Testis (tissue), 2 donors: ENCODE data around the gene PHACTR3.

Experiments used
- POLR2A ChIP-seq: fragments of 450-650 bp; IDR thresholded peaks from one replicate; pipeline ENCODE4 v1.6.1; 2017; ENCODE audit warnings: antibody characterized with exemption, mild to moderate bottlenecking, moderate library complexity
- TF ChIP-seq, protein P1 (sequence below), 3 experiments: fragments of 450-650 bp in 2 of 3; fragments of 200-600 bp in 1 of 3; sonication (generic) in 1 of 3; IDR thresholded peaks; one replicate each; pipeline ENCODE4 v1.5.1; 2016 to 2019; ENCODE audit warnings: antibody characterized with exemption in 3 of 3, mild to moderate bottlenecking in 2 of 3, moderate library complexity in 1 of 3

DNA sequence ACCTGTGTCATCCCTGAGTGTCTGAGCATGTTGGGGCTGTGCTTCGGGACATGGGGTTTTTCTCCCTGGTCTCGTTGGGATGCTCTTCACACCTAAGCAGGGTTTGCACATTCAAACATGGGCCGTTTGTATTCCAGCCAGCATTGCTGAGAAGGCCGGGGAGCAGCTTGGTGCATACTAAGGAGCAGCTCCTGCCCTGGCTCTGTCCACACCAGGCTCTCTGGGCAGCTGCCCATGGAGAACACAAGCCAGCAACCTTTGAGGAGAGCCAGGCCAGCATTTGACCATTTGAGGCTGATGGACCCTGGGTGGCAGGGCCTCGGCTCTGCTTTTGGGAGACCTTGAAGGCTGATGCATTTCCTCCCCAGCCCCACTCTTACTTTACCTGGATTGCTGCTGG, 92.1 kb downstream of the PHACTR3 start:
- TF ChIP-seq POLR2A: no peak
- TF ChIP-seq, protein P1, sequence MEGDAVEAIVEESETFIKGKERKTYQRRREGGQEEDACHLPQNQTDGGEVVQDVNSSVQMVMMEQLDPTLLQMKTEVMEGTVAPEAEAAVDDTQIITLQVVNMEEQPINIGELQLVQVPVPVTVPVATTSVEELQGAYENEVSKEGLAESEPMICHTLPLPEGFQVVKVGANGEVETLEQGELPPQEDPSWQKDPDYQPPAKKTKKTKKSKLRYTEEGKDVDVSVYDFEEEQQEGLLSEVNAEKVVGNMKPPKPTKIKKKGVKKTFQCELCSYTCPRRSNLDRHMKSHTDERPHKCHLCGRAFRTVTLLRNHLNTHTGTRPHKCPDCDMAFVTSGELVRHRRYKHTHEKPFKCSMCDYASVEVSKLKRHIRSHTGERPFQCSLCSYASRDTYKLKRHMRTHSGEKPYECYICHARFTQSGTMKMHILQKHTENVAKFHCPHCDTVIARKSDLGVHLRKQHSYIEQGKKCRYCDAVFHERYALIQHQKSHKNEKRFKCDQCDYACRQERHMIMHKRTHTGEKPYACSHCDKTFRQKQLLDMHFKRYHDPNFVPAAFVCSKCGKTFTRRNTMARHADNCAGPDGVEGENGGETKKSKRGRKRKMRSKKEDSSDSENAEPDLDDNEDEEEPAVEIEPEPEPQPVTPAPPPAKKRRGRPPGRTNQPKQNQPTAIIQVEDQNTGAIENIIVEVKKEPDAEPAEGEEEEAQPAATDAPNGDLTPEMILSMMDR (IDR thresholded peaks at IDR 0.05): no peak
